Chondrocyte (in vitro differentiated cells): ENCODE measurements around the gene MKLN1. TPM values are rescaled to one million over a fixed set of nuclear protein-coding genes. Genes with fewer than 3 reads are reported as not detected.

Source experiments
- DNase-seq: peaks from one replicate; pipeline ENCODE4 v3.0.0; 2021; ENCODE audit warnings: mixed read lengths, low spot score
- H3K27ac Mint-ChIP-seq: one replicate; pipeline ENCODE4 v1.8.0; 2021; ENCODE audit warnings: mild to moderate bottlenecking, moderate library complexity, mixed read lengths; ENCODE audit not compliant: unreplicated experiment
- H3K27me3 Mint-ChIP-seq: 2 replicates; pipeline ENCODE4 v1.8.0; 2021; ENCODE audit warnings: low read depth, mixed read lengths
- H3K36me3 Mint-ChIP-seq: 2 replicates; pipeline ENCODE4 v1.8.0; 2021; ENCODE audit warnings: low read depth, mixed read lengths
- H3K4me1 Mint-ChIP-seq: 2 replicates; pipeline ENCODE4 v1.8.0; 2021; ENCODE audit warnings: low read depth, mild to moderate bottlenecking, mixed read lengths
- H3K4me3 Mint-ChIP-seq: one replicate; pipeline ENCODE4 v1.8.0; 2021; ENCODE audit warnings: mild to moderate bottlenecking, moderate library complexity, mixed read lengths; ENCODE audit not compliant: unreplicated experiment
- H3K9me3 Mint-ChIP-seq: 2 replicates; pipeline ENCODE4 v1.8.0; 2021; ENCODE audit warnings: low read depth, mixed read lengths
- total RNA-seq: library from RNA; stranded (reverse); gene quantifications from 3 replicates; pipeline ENCODE4 v1.2.1, GENCODE V29; 2021
- TF ChIP-seq, protein P1 (sequence below): fragments of 200-600 bp; sonication (generic); IDR thresholded peaks from 2 replicates; pipeline ENCODE4 v1.5.0; 2021; ENCODE audit warnings: antibody characterized with exemption, mild to moderate bottlenecking, moderate library complexity

Gene MKLN1
- total RNA-seq, 1 donor from 2014 or later, result 33.4 TPM

DNA sequence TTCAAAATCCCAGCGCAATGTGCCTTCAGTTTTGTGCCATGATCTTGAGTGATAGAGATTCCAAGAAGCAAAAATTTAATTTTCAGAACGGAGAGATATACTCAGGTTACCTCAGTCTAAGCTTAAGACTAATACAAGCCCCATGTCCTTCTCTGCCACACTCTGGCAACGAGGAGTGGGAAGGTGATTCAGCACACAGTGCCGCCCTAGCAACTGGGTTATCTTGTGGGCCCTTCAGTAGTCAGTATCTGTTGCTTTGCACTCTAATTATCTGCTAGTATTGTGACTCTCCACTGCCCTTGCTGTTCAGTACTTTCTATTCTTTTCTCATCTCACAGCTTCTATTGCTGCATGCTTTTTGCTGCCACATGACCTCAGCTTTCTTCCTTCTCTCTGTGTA is 39.2 kb upstream of the MKLN1 start:
- DNase-seq, result no peak
- H3K36me3 Mint-ChIP-seq, result no peaks in the 10 kb centered on the region
- no peak overlapping the region for H3K4me3 Mint-ChIP-seq
- TF ChIP-seq, protein P1, sequence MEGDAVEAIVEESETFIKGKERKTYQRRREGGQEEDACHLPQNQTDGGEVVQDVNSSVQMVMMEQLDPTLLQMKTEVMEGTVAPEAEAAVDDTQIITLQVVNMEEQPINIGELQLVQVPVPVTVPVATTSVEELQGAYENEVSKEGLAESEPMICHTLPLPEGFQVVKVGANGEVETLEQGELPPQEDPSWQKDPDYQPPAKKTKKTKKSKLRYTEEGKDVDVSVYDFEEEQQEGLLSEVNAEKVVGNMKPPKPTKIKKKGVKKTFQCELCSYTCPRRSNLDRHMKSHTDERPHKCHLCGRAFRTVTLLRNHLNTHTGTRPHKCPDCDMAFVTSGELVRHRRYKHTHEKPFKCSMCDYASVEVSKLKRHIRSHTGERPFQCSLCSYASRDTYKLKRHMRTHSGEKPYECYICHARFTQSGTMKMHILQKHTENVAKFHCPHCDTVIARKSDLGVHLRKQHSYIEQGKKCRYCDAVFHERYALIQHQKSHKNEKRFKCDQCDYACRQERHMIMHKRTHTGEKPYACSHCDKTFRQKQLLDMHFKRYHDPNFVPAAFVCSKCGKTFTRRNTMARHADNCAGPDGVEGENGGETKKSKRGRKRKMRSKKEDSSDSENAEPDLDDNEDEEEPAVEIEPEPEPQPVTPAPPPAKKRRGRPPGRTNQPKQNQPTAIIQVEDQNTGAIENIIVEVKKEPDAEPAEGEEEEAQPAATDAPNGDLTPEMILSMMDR, result no peak
- H3K27me3 Mint-ChIP-seq, result no peaks in the 10 kb centered on the region
- no peak overlapping the region for H3K27ac Mint-ChIP-seq
- peaks cover 17% of the 10 kb centered on the region for H3K4me1 Mint-ChIP-seq
- H3K9me3 Mint-ChIP-seq, result no peaks in the 10 kb centered on the region

- DNase-seq, result no peak
- Mint-ChIP-seq H3K4me3 (no peak overlapping the region), H3K27ac (no peak overlapping the region), H3K27me3 (no peaks in the 10 kb centered on the region), H3K36me3 (no peaks in the 10 kb centered on the region), H3K9me3 (no peaks in the 10 kb centered on the region), H3K4me1 (peaks cover 17% of the 10 kb centered on the region)
- TF ChIP-seq, protein P1, result no peak
These were observed 38.6 kb upstream of the MKLN1 start for GRCh38 chr7:131289051-131289450.

GRCh38 chr7:131292141-131292905 is 35.4 kb upstream of the MKLN1 start:
- no peaks in the 10 kb centered on the region for H3K27me3 Mint-ChIP-seq
- no peak overlapping the region for H3K27ac Mint-ChIP-seq
- TF ChIP-seq, protein P1, result no peak
- DNase-seq, result no peak
- no peaks in the 10 kb centered on the region for H3K36me3 Mint-ChIP-seq
- no peaks in the 10 kb centered on the region for H3K4me1 Mint-ChIP-seq
- H3K4me3 Mint-ChIP-seq, result no peak overlapping the region
- no peaks in the 10 kb centered on the region for H3K9me3 Mint-ChIP-seq

- H3K27me3 Mint-ChIP-seq, result no peaks in the 10 kb centered on the region
- TF ChIP-seq, protein P1, result no peak
- H3K4me3 Mint-ChIP-seq, result no peak overlapping the region
- no peaks in the 10 kb centered on the region for H3K9me3 Mint-ChIP-seq
- no peaks in the 10 kb centered on the region for H3K4me1 Mint-ChIP-seq
- DNase-seq, result no peak
- H3K27ac Mint-ChIP-seq, result no peak overlapping the region
- H3K36me3 Mint-ChIP-seq, result no peaks in the 10 kb centered on the region
These were observed 34.7 kb upstream of the MKLN1 start for GRCh38 chr7:131293018-131293417.

DNA sequence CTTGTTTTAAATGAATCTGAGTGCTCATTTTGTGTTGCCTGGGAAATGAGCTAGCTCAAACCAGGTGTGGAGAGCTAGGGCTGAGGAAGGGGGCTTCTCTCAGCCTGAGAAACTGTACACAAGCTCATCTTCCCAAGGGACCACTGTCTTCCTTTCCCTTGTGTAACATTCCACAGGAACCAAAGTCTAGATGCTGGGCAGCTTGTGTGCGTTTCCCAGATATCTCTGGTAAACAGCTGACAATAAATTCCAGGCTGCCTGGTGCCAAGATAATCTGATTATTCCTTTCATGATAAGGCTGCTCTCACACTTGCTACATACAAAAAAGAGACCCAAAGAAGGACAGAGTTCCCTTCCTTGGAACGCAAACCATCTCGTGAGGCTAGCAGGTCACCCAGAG is 33.1 kb upstream of the MKLN1 start:
- DNase-seq, result no peak
- H3K27ac Mint-ChIP-seq, result no peak overlapping the region
- H3K4me3 Mint-ChIP-seq, result no peak overlapping the region
- no peaks in the 10 kb centered on the region for H3K27me3 Mint-ChIP-seq
- TF ChIP-seq, protein P1, result no peak
- H3K9me3 Mint-ChIP-seq, result no peaks in the 10 kb centered on the region
- no peaks in the 10 kb centered on the region for H3K36me3 Mint-ChIP-seq
- no peaks in the 10 kb centered on the region for H3K4me1 Mint-ChIP-seq
